Lung (tissue), 12 donors: Measurements from ENCODE around the gene PRICKLE2. TPM values are rescaled to one million over a fixed set of nuclear protein-coding genes. Genes with fewer than 3 reads are reported as not detected.
A peak's percentile ranks its signal among the peaks of the same experiment; 100 is the strongest.

Experiments
- ATAC-seq: fragments of 200-7000 bp; cut with Tn5 transposase; one replicate; pipeline ENCODE4 v1.9.1; 2020; ENCODE audit warnings: moderate number of reproducible peaks; ENCODE audit not compliant: insufficient read depth, low FRiP score
- DNase-seq, 3 donors: peaks; one replicate each; pipeline ENCODE4 v3.0.0-alpha.2; 2013 to 2017
- H3K27ac ChIP-seq, 2 donors: one replicate each; pipeline ENCODE4 v1.5.1; 2013; ENCODE audit warnings: mild to moderate bottlenecking in 2 of 2, moderate library complexity in 2 of 2, control low read depth in 1 of 2, inconsistent platforms in 1 of 2, low read depth in 1 of 2, low read length in 1 of 2
- H3K27me3 ChIP-seq, 3 donors: one replicate each; pipeline ENCODE4 v1.5.1; 2013; ENCODE audit warnings: low read length in 2 of 3; ENCODE audit not compliant: control insufficient read depth in 3 of 3, insufficient read depth in 3 of 3
- H3K36me3 ChIP-seq, 4 donors: one replicate each; pipeline ENCODE4 v1.5.1; 2013; ENCODE audit warnings: low read length in 4 of 4, mild to moderate bottlenecking in 1 of 4, moderate library complexity in 1 of 4; ENCODE audit not compliant: control insufficient read depth in 4 of 4, insufficient read depth in 4 of 4
- H3K4me1 ChIP-seq, 5 donors: one replicate each; pipeline ENCODE4 v1.5.1; 2013; ENCODE audit warnings: low read length in 5 of 5, mild to moderate bottlenecking in 2 of 5, moderate library complexity in 1 of 5; ENCODE audit not compliant: control insufficient read depth in 5 of 5, insufficient read depth in 5 of 5
- H3K4me3 ChIP-seq: one replicate; pipeline ENCODE4 v1.5.1; 2013; ENCODE audit warnings: mild to moderate bottlenecking, control low read depth, moderate library complexity
- H3K9ac ChIP-seq, 2 donors: one replicate each; pipeline ENCODE4 v1.5.1; 2013; ENCODE audit warnings: low read length in 2 of 2, control low read depth in 1 of 2; ENCODE audit not compliant: insufficient read depth in 1 of 2
- H3K9me3 ChIP-seq, 4 donors: one replicate each; pipeline ENCODE4 v1.5.1; 2013; ENCODE audit warnings: low read length in 3 of 4, mild to moderate bottlenecking in 1 of 4, moderate library complexity in 1 of 4; ENCODE audit not compliant: control insufficient read depth in 4 of 4, insufficient read depth in 3 of 4
- CTCF ChIP-seq: IDR thresholded peaks from 2 replicates; pipeline ENCODE4 v1.5.1; 2012; ENCODE audit warnings: mild to moderate bottlenecking; ENCODE audit errors: control extremely low read depth, extremely low read depth
- whole genome bisulfite sequencing, 2 donors: extraction: QIAGEN DNeasy Blood & Tissue Kit; methylation state at CpG; one replicate each; pipeline ENCODE4 v1.1.7; 2013; 5-methylcytosine and 5-hydroxymethylcytosine counted together
- polyA plus RNA-seq, 2 donors: library from polyadenylated mRNA; stranded (reverse); fragments of 200-250 nt; gene quantifications; one replicate each; pipeline ENCODE4 v1.2.1, GENCODE V29; 2013
- total RNA-seq, 2 donors: library from RNA; depleted of rRNA in 1 of 2; stranded (reverse); fragments of >200 nt in 1 of 2; gene quantifications; one replicate each; pipeline ENCODE4 v1.2.1, GENCODE V29; 2014 to 2021
- donor health status: control.
- donor health status: control.
- donor health status: Bipolar disorder and iron deficiency.
- donor health status: healthy.
- donor health status: DM: yes; HTN: yes; CAD: no.

The PRICKLE2 gene
- total and polyA plus RNA-seq, 4 donors, result 4.0 to 88.0 (median 19.9) TPM

GRCh38 chr3:64237083-64237482 is 11.8 kb upstream of the PRICKLE2 start:
- H3K27me3 ChIP-seq, result no peaks in the 10 kb centered on the region
- no peak overlapping the region for H3K27ac ChIP-seq
- DNase-seq, result no peak
- peaks cover 0 to 23% (median 12%) of the 10 kb centered on the region in 5 donors for H3K4me1 ChIP-seq
- peaks cover 0 to 30% (median 10%) of the 10 kb centered on the region in 4 donors for H3K36me3 ChIP-seq
- ATAC-seq, result no peak
- 96 to 97% methylated on average over 7 of the region's 7 CpGs for WGBS, 2 donors
- TF ChIP-seq CTCF, result no peak
- peaks cover 0 to 8% (median 0%) of the 10 kb centered on the region in 4 donors for H3K9me3 ChIP-seq
- H3K9ac ChIP-seq, result no peak overlapping the region
- H3K4me3 ChIP-seq, result no peak overlapping the region

- ATAC-seq, result no peak
- H3K9me3 ChIP-seq, result peaks cover 0 to 8% (median 0%) of the 10 kb centered on the region in 4 donors
- peaks cover 0 to 26% (median 10%) of the 10 kb centered on the region in 4 donors for H3K36me3 ChIP-seq
- H3K4me3 ChIP-seq, result no peak overlapping the region
- no peaks in the 10 kb centered on the region for H3K27me3 ChIP-seq
- 76 to 81% methylated on average over 3 of the region's 3 CpGs for WGBS, 2 donors
- no peak for DNase-seq
- H3K4me1 ChIP-seq, result peaks cover 0 to 13% (median 5%) of the 10 kb centered on the region in 5 donors
- no peak for TF ChIP-seq CTCF
- H3K27ac ChIP-seq, result peak overlapping the region in 1 of 2 donors; percentile 14
- no peak overlapping the region for H3K9ac ChIP-seq
These were observed 10.3 kb upstream of the PRICKLE2 start for GRCh38 chr3:64235605-64236004.

GRCh38 chr3:64234571-64234970 is 9.3 kb upstream of the PRICKLE2 start:
- Histone ChIP-seq H3K9ac (no peak overlapping the region), H3K4me1 (peaks cover 0 to 14% (median 4%) of the 10 kb centered on the region in 5 donors), H3K27ac (no peak overlapping the region), H3K4me3 (no peak overlapping the region), H3K36me3 (peaks cover 0 to 26% (median 10%) of the 10 kb centered on the region in 4 donors), H3K27me3 (no peaks in the 10 kb centered on the region), H3K9me3 (peaks cover 0 to 8% (median 0%) of the 10 kb centered on the region in 4 donors)
- no peak for ATAC-seq
- no peak for TF ChIP-seq CTCF
- no peak for DNase-seq
- WGBS, 2 donors, result 86 to 87% methylated on average over 5 of the region's 5 CpGs

- H3K4me3 ChIP-seq, result no peak overlapping the region
- 88 to 91% methylated on average over 4 of the region's 4 CpGs for WGBS, 2 donors
- H3K9me3 ChIP-seq, result peaks cover 0 to 8% (median 0%) of the 10 kb centered on the region in 4 donors
- no peaks in the 10 kb centered on the region for H3K27me3 ChIP-seq
- H3K4me1 ChIP-seq, result peaks cover 0 to 4% (median 0%) of the 10 kb centered on the region in 5 donors
- ATAC-seq (no peak), DNase-seq (no peak)
- no peak overlapping the region for H3K9ac ChIP-seq
- H3K36me3 ChIP-seq, result peaks cover 0 to 18% (median 8%) of the 10 kb centered on the region in 4 donors
- no peak overlapping the region for H3K27ac ChIP-seq
- TF ChIP-seq CTCF, result no peak
These were observed 7.6 kb upstream of the PRICKLE2 start for GRCh38 chr3:64232821-64233220.
